Measurements from ENCODE around the gene RAB5A.

RAB5A gene

GRCh38 chr3:19940643-19941042 lies 6.3 kb upstream of the RAB5A start:
- H3K4me3 ChIP-seq (ENCODE audit: low read depth, low read length) = no peak overlapping the region
- DNase-seq (ENCODE audit: low read depth) = no peak
- TF ChIP-seq MAX (IDR thresholded peaks at IDR 0.05; ENCODE audit: low read depth, low read length) = no peak
- no peak for TF ChIP-seq CTCF (IDR thresholded peaks at IDR 0.05; ENCODE audit: low read depth, low read length)
- no peak for TF ChIP-seq MYC (IDR thresholded peaks at IDR 0.05; ENCODE audit: low read depth, low read length)
- TF ChIP-seq POLR2A (IDR thresholded peaks at IDR 0.05; ENCODE audit: extremely low read depth, insufficient read length) = no peak

- H3K4me3 ChIP-seq (ENCODE audit: low read depth, low read length) = peak overlapping the region; percentile 89
- TF ChIP-seq POLR2A (IDR thresholded peaks at IDR 0.05; ENCODE audit: extremely low read depth, insufficient read length) = no peak
- TF ChIP-seq CTCF (IDR thresholded peaks at IDR 0.05; ENCODE audit: low read depth, low read length) = no peak
- no peak for TF ChIP-seq MYC (IDR thresholded peaks at IDR 0.05; ENCODE audit: low read depth, low read length)
- TF ChIP-seq MAX (IDR thresholded peaks at IDR 0.05; ENCODE audit: low read depth, low read length) = no peak
- peak; percentile 51 for DNase-seq (ENCODE audit: low read depth)
Measured at GRCh38 chr3:19945534-19945933, 1.4 kb upstream of the RAB5A start.

GRCh38 chr3:19945969-19946831 lies 697 bp upstream of the RAB5A start:
- DNase-seq (ENCODE audit: low read depth) = peak; percentile 53
- TF ChIP-seq POLR2A (IDR thresholded peaks at IDR 0.05; ENCODE audit: extremely low read depth, insufficient read length) (no peak), CTCF (IDR thresholded peaks at IDR 0.05; ENCODE audit: low read depth, low read length) (no peak), MAX (IDR thresholded peaks at IDR 0.05; ENCODE audit: low read depth, low read length) (no peak), MYC (IDR thresholded peaks at IDR 0.05; ENCODE audit: low read depth, low read length) (no peak)
- H3K4me3 ChIP-seq (ENCODE audit: low read depth, low read length) = peak overlapping the region; percentile 89

- H3K4me3 ChIP-seq (ENCODE audit: low read depth, low read length) = peak overlapping the region; percentile 98
- TF ChIP-seq MAX (IDR thresholded peaks at IDR 0.05; ENCODE audit: low read depth, low read length) (no peak), POLR2A (IDR thresholded peaks at IDR 0.05; ENCODE audit: extremely low read depth, insufficient read length) (no peak), CTCF (IDR thresholded peaks at IDR 0.05; ENCODE audit: low read depth, low read length) (no peak), MYC (IDR thresholded peaks at IDR 0.05; ENCODE audit: low read depth, low read length) (no peak)
- peak; percentile 63 for DNase-seq (ENCODE audit: low read depth)
Measured at GRCh38 chr3:19947549-19948225, 790 bp downstream of the RAB5A start.

- no peak for DNase-seq (ENCODE audit: low read depth)
- TF ChIP-seq POLR2A (IDR thresholded peaks at IDR 0.05; ENCODE audit: extremely low read depth, insufficient read length) (no peak), CTCF (IDR thresholded peaks at IDR 0.05; ENCODE audit: low read depth, low read length) (no peak), MAX (IDR thresholded peaks at IDR 0.05; ENCODE audit: low read depth, low read length) (no peak), MYC (IDR thresholded peaks at IDR 0.05; ENCODE audit: low read depth, low read length) (no peak)
- peak overlapping the region; percentile 98 for H3K4me3 ChIP-seq (ENCODE audit: low read depth, low read length)
Measured at GRCh38 chr3:19948226-19948591, 1.3 kb downstream of the RAB5A start.

All from NB4 (cell line).